ENCODE results near the gene PARP14.

GRCh38 chr3:122697952-122698620, 17.4 kb downstream of the PARP14 start:
- no peak for TF ChIP-seq EZH2 (IDR thresholded peaks at IDR 0.05; ENCODE audit: borderline replicate concordance, low read depth, low read length, severe bottlenecking)
- no peak for TF ChIP-seq CTCF (IDR thresholded peaks at IDR 0.05; ENCODE audit: borderline replicate concordance, extremely low read depth, low read length, poor library complexity, severe bottlenecking)

Measured in DND-41 (cell line).